DMS53 treated with DMSO at 0.1 percent for 48 hours (cell line): ENCODE data around the gene RAPSN.

Source experiments
- DNase-seq: peaks from one replicate; lab custom pipeline; 2025; ENCODE audit not compliant: unreplicated experiment; lab: John Stamatoyannopoulos, UW

The RAPSN gene

DNA sequence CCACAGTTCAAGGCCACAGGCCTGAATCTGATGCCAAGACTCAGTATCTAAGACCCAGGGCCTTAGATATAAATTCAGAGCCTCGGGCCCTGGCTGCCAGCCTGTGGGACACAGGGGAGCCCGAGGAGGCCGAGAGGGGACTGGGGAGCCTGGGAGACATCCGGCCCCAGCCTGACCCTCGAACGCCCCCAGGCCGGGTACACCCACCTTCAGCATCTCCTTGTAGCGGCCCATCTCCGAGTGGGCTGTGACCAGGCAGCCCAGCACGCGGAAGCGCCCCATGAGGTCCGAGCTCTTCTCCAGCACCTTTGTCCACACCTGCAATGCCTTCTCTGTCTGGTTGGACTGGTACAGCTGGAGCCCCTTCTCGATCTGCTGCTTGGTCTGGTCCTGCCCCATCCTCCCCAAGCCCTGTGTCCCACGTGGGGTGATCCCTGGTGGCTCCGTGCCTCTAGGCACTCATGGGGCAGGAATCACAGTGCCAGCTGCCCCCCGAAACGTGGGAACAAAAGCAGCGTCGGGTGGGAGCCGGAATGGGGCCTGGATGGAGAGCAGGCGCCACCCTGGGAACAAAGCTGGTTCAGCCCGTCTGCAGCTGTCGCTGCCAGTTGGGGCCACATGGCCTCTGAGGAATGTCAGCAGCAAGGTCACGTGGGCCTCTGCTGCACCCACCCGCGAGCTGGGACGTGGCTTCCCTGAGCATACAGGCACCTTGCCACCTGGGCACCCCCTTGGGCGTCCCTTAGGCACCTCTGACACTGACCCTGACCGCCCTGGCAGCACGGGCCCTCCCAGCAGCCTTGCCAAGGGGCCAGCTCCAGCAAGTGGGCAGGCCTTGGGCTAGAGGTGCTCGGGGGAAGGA, at the start of gene RAPSN:
Gene RAPSN, minus strand, starts transcription at position 571 of the 862 bp plus-strand sequence. Its CDS starts 172 bp downstream, at position 399.
- DNase-seq = no peak

DNA sequence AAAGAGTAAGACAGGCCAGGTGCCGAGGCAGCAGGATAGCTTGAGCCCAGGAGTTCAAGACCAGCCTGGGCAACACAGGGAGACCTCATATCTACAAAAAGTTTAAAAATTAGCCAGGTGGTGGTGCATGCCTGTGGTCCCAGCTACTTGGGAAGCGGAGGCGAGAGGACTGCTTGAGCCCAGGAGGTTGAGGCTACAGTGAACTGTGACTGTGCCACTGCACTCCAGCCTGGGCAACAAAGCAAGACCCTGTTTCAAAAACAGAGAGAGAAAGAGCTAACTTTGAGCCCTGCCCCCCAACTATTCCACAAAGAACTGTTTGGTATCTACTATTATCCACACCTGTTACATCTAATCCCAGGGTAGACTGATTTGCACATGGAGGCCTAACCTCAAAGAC, 49.2 kb upstream of the RAPSN start:
- no peak for DNase-seq

DNA sequence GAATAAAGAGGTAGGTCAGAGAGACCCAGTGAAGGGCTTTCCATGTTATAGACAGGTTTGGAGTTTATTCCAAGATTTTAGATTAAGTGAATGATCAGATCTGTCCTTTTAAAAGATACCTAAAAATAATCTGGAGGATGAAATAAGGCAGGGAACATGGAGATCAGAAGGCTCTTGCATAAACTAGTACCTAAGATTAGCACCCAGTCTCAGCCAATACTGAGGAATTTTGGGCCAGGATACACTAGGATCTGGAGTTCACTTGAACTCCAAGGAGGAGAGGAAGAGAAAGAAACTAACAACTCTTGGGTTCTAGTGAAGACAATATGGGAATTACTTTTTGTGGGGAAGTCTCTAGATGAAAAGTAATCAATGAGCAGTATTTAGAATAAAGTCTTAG, 47.9 kb upstream of the RAPSN start:
- DNase-seq = no peak

DNA sequence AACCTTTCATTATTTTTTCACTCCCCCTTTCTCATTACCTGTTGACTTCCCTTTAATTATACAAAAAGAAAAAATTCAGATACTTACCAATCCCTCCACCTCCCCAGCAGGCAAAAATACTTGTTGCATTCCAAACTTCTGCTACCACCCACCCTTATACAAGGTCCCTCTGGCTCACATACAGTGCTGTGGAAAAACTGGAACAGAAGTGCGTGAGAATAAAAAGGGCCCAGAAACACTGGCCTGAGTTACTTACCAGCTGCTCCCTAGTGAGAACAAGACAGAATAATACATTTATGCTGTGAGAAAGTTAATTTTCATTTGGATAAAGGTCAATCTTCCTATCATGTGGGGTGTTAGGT, 46.9 kb upstream of the RAPSN start:
- DNase-seq = no peak

DNA sequence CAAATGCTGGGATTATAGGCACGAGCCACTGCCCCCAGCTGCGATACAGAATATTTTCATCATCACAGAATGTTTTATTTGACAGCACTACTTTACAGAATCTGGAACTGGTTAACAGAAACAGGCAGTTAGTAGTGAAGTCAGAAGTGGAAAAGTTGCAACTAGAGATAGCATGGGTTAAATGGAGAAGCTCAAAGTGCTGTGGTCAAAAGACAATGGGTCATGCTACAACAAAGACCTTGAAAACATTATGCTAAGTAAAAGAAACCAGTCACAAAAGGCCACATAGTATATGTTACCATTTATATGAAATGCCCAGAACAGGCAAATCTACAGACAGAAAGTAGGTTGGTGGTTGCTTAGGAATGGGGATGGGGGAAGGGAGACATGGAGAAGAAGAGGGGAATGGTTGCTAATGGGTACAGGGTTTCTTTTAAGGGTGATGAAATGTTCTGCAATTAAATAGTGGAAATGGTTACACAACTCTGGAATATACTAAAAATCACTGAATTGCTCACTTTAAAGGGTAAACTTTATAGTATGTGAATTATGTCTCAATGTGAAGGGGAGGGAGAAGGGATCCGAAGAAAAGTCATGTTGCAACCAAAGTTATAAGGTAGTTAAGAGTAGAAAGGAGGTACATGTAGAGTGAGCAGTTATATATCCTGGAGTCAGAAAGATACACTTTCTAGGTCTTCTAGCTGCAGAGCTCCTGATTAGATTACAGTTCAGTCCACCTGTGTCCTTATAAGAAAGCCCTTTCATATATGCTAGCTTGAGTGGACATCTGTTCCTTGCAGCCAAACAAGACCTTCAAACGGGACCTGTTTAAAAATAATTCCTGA, 46.3 kb upstream of the RAPSN start:
- no peak for DNase-seq

DNA sequence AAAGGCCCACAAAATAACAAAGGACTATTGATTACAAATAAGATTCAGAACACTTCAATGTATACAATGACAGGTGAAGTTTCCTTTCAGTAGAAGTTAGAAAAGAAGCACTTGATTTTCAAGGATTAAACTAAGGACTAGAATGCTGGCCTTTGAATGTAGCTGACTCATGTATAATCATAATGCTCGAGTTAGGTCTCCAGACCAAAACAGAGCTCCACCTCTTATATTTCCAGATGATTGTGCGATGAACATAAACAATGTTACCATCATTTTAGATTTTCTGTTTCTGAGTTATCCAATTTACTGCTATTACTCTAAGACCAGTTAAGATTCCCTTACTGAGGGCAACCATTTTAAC, 40.4 kb upstream of the RAPSN start:
- DNase-seq = no peak

DNA sequence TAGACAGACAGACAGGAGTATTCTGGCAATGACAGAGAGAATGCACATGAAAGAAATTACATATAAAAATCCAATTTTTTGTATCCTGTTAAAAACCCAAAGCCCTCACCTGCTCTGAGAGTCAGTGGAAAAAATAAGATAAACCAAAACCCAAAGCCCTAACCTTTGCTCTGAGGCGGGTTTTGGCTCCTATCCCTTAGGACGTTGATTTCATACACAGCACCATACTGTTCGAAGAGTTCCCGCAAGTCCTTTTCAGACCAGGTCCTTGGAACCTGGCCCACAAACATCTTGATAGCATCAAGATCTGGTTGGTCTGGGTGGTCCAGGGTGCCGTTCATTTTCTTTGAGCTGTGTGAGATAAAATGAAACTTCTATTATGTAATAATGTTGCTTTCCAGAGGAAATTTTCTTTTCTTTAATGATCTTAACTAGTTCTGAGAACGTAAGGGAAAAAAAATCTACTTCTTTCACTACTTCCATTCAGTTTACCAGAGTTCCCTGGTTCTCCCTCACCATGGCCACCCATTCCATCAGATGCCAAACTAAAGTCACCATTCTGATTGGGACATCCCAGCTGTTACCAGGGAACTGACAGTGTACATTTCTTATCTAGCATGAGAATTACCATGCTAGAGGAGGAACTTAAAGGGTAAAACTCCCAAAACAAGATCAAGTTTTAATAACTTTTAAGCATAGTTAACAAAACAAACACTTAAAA, 39.9 kb upstream of the RAPSN start:
- DNase-seq = no peak

DNA sequence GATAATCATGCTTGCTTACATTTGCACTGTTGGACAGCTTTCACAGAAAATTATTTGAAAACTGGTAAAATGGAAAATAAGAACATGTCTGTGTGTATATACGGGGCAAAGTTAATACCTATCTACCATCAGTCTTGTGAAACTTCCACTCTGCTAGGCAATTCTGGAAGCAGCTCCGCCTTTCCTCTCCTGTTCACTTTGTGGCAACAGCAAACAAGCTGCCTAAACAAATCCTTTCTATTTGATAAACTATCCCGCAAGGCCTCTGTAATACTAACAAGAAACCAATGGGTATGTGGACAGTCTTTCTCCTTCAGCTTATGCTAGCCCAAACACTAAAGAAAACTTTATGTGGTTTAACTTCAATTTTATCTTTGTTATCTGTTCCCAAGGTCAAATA, 39.2 kb upstream of the RAPSN start:
- no peak for DNase-seq

DNA sequence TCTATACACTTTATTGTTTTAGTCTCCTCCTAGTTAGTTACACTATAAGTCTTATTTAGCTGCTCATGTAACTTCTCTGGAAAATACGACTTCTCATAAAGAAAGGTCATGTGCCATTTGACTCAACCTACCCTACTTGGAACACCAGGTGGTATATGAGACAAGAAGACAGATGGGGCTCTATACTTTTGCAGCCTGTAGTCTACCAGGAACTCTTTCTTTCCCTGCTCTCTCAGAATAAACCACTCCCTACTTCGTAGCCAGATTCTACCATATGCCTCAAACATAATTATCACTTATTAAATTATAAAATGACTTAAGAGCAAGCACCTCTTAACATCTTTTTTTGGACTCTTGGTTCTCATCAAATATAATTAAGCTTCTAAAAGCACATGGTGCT, 38.5 kb upstream of the RAPSN start:
- DNase-seq = no peak

DNA sequence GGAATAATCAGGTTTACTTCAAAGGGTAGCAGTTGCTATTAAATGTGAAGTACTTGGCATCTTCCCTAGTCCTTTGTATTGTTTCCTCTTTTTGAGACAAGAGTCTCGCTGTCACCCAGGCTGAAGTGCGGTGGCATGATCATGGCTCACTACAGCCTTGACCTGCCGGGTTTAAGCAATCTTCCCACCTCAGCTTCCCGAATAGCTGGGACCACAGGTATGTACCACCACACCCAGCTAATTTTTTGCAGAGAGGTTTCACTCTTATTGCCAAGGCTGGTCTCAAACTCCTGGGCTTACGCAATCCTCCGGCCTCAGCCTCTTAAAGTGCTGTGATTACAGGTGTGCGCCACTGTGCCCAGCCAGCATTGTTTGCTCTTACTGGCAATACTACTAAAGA, 36.2 kb upstream of the RAPSN start:
- no peak for DNase-seq

DNA sequence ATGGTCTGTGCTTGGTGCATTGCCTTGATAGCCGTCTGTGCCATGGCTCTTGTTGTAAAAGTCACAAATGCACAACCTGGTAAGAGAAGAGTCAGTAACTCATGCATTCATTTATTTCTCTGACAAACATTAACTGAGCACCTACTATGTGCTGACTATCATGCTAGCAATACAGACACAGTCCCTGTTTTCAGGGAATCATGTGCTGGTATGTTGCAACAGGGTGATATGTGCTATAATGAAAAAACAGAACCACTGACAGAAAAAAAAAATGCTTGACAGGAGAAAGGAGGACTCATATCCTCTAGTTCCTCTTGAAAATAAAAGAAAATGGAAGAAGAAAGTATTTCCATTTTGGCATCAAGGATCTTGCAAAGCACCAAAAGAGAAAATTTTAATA, 34.5 kb upstream of the RAPSN start:
- no peak for DNase-seq

DNA sequence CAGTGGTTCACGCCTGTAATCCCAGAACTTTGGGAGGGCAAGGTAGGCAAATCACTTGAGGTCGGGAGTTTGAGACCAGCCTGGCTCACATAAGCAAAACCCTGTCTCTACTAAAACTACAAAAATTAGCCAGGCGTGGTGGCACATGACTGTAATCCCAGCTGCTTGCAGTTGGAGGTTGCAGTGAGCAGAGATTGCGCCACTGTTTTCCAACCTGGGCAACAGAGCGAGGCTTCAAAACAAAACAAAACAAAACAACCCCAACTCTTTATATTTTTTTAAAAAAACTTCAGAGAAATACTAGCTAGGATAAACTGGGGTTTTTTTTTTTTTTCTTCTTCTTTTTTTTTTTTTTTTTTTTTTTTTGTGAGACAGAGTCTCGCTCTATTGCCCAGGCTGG, 31.8 kb upstream of the RAPSN start:
- DNase-seq = no peak

DNA sequence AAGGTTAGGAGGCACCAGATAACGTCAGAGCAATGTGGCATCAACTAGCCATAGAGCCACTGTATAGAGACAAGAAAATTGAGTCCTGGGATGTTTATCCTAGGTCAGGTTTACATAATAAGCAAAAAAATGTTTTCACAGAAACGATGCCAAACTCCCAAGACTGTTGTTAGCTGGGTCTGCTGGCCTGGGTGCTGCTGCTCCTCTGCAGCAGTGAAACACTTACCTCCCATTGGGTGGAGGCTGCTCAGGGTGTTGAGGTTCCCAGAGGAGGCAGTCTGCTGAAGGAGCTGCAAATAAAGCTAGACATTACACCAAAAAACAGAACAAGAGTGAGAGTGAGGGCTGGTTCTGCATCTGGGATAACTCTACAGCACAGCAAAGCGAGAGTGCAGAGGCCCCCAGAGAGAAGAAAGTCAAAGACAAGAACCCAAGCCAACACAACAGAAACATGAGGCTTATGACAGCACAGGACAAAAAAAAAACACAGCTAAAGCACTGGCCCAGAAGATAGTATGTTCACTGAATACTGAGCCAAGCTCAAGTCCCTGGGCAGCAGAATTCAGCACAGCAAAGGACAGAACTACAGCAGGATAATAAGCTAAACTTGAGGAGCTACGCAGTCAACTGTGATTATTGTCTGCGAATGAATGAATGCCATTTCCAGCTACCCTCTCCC, 29.9 kb upstream of the RAPSN start:
- no peak for DNase-seq

DNA sequence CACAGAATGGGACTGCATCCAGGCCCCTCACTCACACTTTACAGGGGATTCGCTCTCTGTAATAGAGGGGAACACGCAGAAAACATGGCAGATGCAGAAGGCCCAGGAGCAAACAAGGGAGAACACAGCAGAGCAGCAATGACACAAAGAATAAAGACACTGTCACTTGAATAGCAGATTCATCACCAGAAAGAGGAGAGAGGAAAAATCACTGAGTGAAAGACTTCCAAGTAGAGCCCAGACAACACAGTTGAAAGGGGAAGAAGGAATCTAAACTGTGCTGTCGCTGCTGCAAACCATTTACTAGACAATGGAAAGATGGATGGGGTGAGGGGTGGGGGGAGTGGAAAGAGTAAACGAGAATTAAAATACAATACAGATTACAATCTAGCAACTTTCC, 28.8 kb upstream of the RAPSN start:
- no peak for DNase-seq

DNA sequence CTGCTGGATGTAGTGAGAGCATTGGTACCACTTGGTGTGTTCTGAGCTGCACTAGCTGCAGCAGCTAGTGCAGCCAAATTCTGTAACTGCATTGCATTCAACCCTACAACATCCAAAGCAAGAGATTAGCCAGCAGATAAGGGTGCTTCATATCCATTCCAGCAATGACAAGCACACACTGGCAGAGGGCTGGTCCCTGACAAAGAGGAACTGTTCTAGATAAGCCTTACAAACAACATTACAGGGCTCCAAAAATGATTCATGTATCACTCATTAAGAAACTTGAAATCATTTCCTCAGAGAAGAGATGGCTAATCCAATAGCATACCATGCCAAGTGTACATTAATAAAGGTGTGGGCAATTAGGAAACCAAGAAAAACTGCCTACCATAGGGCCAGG, 28.4 kb upstream of the RAPSN start:
- no peak for DNase-seq

DNA sequence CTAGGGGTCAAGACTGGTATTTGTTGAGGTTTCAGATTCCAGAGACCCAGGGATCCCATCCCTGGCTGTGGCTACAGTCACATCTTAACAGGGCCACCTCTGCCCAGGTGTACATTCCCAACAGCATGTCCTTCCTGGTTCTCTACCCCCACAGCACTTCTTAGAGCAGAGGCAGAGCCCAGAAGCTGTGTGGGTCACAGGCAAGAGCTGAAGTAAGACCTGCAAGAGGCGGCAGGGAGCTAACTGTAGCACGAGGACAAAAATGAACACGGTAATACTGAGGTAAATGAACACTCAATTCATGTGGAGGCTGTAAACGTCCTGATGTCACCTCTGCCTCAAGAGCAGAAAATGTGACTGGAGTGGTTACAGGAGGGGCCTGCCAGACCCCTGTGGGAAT, 21.7 kb upstream of the RAPSN start:
- no peak for DNase-seq

DNA sequence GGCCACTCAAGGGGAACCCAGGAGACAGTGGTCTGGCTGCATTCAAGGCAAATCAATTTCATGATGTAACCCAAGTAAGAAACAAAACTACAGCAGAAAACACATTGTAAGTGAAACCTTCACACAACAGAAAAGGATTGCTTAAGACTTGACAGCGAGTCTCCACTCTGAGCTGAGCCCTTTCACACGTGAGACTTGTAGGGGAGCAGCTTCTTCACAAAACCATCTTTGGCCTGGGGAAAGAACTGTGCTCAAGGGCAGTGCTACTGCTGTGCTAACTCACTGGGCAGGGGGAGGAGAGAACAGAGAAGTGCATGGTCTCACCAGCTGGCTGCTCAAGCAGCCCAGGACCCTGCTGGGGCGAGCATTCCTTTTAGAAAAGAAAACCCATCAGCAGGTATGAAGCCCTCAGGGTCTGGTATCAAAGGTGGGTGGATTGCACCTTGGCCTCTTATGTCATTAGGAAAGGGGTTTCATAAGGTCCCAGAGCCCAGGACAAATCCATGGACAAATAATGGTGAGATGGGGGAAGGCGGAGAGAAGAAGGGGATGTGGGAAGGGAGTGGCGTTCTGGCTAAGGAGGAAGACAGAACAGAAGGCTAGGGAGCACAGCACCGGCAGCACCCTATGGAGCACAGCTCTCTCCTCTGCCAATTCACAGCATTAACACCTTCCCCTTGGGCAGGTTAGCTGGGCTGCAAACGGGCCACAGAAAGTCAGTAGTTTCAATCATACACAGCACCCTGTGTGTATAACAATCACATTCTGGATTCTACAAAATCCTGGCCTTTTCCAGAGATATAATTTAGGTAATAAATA, 20.6 kb upstream of the RAPSN start:
- no peak for DNase-seq

DNA sequence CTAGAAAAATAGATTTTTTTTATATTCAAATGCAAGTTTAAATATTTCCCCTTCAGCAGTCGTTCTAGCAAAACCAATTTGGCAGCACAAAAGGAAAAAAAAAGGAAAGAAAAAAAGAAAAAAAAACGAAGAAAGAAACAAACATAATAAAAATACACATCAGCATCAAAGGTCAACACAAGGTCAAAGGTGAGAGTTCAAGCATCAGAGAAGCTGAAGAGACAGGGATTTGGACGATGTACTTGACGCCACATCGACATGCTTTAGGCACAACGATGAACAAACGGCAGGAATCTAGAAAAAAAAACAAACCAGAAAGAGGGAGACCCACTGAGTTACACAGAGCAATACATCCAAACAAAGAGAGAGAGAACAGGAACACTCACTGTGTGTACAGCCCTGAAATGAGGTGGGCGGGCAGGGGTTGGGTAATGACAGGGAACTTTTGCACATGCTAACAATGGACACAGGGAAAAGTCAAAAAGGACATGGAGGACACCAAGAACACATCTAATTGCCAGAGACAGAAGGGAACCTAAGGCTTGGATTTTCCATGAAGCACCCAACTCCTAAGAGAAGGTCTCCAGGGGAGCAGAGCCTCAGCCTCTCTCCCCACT, 19.8 kb upstream of the RAPSN start:
- DNase-seq = no peak

DNA sequence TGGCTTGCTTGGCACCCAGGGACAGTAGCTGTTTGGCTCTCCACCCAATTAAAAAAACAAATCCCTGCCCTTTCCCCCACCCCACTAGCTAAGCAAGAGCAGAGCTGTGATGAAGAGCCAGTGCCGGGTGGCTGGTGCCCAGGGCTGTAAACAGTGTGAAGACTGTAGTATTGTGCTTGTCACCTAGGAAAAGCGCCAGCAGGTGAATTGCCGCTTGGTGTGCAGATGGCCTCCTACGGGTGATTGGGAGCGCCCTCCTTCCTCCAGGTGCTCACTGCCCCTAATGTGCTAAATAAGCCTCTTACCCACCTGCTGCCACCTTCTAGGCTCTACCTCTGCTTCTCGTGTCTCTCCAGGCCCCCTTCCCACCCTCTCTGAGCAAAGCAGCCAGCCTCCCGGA, 18.4 kb upstream of the RAPSN start:
- DNase-seq = no peak

DNA sequence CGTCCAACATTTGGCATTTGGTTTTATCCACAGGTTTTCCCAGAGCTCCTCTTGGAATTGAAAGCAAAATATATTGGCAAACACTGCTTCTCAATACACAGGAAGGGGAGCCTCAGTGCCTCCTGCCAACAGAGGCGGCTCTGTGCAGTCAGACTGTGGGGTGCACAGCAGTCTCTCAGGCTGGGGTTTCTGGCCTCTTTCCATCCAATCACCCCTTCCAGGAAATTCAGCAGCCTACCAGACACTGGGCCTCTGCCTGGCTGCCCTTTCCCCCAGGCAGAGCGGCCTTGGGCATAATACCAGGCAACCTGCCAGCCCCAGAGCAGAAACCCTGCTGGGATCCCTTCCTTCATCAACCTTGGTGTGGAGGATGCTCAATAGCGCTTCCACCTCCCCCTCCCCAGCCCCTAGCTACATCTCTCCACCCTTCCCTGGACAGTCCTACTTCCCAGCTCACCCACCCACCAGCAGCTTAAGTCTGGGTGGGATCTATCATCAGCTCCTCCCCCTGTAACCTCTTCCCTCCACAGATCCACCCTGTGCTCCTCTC, 17.8 kb upstream of the RAPSN start:
- no peak for DNase-seq
